ELR (cell line): ENCODE data around the gene PRKCZ.
A peak's percentile ranks its signal among the peaks of the same experiment; 100 is the strongest.

Experiments
- DNase-seq: peaks from one replicate; pipeline ENCODE4 v3.0.0-alpha.2; 2015; ENCODE audit warnings: low read depth

PRKCZ gene

DNA sequence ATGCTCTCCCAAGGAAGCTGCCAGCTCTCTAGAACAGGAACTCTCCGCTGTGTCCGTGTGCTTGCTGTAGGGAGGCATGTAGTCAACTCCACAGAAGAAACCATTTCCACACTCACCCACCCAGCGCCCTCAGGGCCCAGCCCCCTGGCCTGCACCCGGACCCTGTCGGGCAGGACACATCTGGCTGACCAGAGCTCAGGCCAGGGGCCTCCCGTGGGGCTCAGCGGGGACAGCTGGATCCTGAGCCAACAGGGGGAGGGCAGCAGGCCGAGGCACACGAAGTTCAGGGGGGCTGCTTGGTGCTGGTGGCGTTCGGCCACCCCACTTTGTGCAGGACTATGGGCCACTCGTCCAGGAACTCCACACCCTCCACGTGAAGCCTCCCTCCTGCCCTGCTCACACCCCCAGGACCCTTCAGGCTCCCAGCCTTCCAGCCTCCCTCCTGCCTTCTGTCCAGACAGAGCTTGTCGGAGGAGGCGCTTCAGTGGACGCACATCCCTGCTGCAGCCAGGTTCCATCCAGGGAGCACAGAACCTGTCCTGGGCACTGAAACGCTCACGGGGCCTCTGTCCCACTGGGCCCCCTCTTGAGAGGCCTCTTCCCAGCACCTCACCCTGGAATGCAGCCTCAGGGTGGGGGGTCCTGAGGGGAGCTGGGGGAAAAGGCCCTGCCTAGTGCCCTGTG is 159.3 kb downstream of the PRKCZ start:
- DNase-seq: no peak

DNA sequence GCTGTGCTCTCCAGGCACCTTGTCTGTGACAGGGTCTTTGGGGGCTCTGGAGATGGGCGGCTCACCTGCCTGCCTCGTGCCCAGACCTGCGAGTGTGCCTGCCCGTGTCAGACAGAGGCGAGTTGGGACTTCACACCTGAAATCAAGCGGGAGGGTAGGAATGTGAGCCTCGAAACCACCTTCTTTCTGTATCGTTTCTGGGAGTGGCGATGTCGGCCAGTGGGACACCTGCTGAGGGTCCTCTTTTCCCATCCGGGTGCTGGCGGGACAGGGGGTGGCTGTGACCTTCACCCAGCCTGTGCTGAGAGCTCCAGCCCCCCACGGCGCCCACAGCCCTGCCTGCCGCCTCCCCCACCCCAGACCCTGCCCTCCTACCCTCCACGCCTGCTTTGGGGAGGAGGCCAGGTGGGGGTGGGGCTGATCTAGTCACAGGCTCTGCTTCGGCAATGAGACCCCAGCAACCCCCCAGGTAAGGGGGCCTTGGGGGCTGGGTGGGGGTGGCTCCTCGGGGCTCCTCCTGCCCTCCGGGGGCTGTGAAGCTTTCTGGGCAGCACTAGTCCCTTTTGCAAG is 160.0 kb downstream of the PRKCZ start:
- no peak for DNase-seq

DNA sequence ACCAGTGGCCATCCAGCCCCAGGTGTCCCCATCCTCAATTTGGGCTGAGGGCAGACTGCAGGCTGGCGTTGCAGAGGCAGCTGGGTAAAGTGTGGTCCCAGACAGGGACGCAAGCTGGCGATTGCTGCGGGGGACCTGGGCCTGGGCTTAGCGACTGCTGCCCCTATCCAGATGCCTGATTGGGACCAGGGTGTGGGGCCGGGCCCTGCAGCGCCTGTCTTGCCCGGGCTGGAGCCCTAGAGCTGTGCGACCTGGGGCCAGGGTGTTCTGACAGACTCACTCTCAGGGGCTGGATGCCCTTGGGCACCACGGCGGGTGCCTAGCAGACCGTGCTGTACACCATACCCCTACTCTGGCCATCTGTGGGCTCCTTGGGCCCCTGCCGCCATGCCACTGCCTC is 160.6 kb downstream of the PRKCZ start:
- no peak for DNase-seq

DNA sequence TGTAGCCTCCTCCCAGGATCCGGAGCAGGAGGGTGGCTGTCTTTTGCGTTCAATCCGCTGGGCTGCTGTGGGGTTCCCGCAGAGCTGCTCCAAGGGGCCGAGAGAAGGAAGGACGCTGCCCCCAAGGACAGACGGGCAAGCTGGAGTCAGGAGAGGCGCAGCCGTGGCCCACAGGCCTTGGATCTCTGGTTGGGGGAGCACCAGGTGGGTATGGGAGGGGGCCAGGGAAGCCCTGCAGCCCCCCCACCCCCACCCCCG is 162.0 kb downstream of the PRKCZ start:
- DNase-seq: no peak

DNA sequence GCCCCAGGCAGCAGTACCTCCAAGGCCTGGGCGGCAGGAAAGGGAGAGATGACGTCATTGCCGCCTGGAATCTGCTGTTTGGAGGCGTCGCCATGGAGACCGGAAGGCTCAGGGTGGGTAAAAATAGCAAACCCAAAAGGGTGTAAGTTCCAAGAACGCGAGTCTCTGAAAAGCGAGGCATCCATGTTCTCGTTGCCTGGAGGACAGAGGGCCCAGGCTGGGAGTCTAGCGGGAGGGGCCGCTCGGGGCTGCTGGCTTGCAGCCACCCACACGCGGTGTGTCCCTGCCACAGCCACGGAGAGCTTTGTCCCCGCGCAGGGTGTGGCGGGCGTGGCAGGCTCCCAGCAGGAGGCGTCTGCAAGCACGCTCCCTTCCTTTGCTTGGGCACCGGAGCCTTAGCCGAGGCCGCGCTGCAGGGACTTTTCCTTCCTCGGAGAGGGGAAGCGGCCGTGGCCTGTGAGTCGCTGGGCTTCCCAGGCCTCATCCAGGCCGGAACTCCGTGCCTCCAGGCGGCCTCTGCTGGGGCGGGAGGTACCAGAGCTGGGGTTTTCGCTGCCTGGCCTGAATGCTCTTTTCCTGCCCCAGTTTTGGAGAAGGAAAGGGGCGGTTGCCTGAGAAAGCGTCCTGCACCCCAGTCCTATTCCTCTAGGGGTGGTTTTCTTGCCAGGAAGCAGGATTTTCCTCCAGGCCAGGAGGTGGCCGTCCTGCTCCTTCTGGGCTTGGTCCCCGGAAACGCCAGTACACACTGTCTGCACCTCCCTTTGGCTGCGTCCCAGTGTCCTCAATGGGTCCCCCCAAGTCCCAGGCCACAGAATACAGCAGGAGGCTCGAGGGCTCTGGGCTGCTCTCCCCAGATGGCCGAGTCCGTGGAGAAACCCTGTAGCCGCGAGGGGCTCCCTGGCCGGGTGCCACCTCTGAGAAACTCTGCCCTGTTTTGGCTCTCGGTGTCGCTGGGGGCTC is 162.6 kb downstream of the PRKCZ start:
- peak; percentile 95 for DNase-seq

DNA sequence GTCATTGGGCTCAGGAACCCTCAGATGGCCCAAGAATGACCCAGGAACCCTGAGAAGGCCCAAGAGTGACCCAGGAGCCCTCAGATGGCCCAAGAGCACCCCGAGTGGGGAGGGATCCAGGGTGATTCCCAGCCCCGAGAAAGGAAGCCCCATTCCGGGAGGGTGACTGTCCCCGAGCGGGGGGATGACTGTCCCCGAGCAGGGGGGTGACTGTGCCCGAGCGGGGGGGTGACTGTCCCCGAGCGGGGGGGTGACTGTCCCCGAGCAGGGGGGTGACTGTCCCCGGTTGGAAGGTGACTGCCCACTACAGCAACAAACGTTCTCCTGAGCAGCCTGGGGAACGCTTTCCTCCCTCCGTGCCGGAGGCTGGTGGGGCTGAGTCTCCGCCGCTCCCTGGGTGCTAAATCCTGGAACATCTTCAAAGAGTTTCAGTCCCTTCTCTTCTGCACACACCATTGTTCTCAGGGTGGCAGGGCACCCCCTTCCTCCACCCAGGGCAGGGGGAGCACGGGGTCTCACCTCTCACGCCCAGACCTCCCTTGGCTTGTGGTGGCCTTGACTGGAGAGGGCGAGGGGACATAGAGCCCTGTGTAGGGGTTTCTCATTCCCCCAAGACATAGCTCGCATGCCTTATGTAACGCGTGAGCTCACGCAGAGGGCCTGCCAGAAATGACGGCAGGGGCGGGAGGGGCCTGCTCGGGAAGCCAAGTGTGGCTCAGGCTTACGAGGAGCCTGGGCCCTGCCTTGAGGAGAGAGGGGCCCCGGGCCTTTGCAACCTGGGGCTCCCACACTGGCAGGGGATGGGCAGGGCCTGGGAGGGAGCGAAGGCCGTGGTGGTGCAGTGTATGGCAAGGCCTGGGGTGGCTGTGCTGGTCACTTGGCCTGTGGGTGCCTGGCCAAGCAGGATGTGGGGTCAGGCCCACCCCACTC is 163.6 kb downstream of the PRKCZ start:
- peak; percentile 54 for DNase-seq

DNA sequence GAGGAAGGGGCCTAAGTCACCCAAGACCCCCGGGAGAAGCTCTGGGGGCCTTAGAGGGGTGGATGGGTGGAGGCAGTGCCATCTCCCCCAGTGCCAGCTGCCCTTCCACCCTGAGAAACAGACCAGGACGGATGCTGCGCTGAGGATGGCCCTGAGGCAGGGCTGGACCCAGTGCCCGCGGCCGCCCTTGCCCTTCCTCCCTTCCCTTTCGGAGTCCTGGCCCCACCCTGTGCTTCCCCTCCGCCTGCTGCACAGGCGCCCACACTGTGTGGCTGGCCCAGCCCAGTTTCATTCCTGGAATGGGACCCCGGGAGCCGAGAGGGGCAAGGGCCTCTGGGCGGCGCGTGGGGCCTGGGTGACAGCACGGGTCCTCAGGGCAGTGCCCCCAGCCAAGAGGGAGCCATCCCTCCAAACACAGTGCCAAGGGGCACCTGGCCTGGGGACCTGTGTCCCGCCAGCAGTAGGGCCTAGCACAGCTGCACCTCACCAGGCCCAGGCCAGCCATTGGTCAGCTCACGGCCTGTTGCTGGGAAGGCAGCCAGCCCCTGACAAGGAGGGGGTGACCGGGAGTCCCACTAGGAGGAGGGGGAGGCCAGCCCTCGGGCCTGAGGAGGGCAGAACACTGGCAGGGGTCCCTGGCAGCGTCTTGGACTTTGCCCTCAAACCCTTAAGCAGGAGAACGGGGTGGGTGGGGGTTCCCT is 164.5 kb downstream of the PRKCZ start:
- no peak for DNase-seq

DNA sequence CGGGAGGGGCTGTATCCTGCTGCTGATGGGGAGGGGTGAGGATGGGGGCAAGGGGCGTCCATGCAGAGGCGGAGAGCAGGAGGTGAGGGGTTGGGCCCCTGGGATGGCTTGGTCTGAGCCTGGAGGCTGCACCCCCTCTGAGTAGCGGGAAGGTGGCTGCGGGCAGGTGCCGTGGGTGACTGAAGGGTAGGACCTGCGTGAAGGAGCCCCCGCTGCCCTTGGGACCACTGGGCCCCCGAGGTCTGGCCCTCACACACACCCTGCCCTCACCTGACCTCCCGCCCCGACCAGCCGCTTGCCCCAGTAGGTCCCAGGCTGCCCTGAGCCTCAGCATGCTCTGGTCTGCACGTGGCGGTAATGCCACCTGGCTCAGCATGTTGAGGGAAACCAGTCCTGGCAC is 165.1 kb downstream of the PRKCZ start:
- no peak for DNase-seq

DNA sequence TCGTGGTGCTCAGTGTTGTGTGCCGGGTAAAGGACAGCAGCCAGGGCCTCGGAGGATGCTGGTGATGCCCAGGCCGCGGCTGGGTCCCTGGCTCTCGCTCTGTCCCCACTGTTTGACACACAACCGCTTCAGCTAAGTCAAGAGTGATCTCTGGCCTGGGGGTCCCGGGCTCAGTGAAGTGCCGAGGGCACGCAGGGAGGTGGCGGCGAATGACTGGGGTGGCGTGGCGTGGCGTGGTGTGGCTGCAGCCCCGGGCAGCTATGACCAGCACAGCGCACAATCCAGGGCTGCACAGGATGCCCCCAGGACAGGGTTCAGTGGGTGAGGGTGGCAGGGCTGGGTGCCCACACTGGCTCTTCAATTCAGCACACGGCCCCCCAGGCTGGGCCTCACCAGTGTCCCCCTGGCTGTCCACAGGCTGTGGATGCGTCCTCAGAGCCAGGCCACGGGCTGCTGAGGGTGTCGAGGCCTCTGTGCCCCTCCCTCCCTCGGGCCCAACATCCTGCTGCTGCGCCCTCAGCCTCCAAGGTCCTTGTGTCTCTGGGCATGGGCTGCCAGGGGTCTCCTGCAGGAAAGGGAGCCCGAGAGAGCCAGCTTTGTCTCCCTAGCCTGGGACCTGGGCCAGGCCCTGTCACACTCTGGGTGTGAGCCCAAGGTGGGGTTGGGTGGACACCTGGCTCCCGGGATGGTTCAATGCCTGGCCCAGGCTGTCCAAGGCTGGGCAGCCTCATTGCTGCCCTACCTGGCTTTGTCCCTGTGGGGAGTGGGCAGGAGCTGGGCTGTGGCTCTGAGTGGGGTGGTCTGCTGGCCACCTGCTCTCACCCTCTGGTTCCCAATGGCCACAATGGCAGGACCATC is 165.9 kb downstream of the PRKCZ start:
- no peak for DNase-seq

DNA sequence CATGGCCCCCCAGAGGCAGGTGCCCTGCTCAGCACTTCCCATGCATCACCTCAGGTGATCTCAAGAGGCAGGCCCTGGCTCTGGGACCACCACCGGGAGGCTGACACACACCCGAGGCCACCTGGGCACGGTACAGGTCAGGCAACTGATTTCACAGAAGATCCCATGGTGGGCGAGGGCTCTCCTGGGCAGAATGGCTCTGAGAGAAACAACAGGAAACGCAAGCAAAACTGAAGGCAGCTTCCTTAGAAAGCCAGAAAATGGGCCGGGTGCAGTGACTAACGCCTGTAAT is 166.5 kb downstream of the PRKCZ start:
- DNase-seq: no peak

DNA sequence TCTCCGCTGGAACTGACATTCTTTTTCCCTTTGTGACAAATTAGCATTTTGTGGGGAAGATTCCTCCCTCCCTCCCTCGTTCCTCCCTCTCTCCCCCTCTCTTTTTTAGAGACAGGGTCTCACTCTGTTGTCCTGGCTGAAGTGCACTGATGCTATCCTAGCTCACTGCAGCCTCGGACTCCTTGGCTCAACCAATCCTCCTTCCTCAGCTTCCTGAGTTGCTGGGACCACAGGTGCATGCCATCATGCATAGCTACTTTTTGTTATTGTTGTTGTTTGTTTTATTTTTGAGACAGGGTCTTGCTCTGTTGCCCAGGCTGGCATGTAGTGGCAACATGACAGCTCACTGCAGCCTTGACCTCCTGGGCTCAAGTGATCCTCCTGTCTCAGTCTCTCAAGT is 171.1 kb downstream of the PRKCZ start:
- DNase-seq: no peak

DNA sequence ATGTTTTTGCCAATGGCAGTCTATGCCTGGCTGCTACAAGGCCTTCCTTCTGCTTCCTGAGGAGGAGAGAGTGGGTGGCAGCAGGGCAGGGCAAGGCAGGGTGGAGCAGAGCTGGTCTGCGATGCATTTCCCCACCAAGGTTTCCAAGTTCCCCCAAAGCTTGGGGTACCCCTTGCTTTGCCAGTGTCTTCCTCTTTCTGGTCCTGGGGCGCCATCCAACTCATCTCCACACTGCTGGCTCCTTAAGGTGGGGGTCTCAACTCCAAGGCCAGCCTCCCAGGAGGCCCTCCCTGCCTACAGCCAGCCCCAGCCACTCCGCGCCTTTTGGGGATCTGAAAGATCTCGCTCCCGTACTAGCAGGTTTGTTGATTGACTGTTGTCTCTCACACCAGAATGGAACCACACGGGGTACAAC is 174.0 kb downstream of the PRKCZ start:
- no peak for DNase-seq

DNA sequence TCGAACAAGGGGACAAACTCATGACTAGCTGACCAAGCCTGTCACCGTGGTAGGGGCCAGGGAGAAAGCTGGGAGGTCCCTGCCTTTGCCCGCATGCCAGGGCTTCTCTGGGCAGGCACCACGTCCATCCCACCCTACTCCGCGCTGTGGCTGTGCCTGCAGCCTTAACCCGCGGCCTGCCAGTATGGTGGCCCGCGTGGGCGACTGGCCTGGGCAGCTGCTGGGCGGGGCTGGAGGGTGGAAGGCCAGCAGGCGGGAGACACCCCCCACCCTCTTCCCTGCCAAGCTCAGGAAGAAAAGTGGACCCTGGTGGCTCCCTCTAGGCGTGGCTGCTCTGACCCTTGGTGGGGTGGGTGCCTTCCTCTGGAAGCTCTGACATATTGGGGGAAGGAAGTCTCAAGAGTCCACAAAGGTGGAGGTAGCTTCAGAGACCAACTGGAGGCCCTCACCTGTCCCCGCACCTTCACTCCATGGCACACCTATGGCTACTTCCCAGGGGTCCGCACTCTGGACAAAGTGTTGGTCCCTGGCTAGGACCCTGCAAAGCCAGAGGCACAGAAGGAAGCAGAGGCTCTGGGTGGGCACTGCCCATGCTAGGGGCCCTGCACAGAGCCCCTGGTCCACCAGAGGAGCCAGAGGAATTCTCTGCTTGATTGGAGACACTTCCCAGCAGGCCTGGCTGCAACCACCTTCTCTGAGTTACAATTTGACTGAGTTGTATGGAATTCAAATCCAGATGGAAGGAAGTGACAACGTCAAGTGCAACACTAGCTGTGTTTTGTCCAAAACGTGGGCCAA is 174.6 kb downstream of the PRKCZ start:
- DNase-seq: no peak

DNA sequence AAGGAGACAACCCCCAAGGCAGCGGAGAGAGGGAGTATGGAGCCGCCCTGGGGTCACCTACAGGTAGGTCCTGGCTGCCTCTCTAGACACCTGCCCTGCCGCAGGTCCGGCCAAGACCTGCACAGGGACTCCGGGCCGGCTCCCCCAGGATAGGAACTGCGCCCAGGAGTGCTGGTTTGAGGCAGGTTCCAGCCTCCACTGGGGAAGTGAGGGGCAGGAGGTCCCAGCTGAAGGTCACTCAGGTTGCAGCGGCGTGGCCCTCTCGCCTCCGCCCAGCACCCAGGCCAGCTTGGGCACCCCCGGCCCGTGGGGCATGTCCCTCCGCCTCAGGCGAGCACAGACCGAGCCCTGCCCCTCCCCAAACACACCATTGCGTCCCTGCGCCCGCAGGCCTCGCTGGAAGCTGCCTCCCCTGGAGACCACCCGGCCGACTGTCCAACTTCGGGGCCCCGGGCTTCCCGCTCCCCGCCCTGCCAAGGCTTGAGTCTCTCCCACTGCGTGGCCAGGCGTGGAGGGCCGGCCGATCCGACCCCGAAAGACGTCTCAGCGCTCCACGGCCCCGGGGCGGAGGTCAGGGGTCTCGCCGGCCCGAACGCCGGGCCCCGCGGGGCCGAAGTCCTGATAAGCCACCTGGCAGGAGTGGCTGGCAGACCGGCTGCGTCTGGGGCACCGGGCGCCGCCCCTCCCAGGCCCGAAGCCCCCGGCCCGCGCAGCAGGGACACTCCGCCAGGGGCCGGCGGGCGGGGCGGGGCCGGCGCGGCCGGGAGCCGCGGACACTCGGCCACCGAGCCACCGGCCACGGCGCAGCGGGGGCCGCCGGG is 176.5 kb downstream of the PRKCZ start:
- DNase-seq: no peak

DNA sequence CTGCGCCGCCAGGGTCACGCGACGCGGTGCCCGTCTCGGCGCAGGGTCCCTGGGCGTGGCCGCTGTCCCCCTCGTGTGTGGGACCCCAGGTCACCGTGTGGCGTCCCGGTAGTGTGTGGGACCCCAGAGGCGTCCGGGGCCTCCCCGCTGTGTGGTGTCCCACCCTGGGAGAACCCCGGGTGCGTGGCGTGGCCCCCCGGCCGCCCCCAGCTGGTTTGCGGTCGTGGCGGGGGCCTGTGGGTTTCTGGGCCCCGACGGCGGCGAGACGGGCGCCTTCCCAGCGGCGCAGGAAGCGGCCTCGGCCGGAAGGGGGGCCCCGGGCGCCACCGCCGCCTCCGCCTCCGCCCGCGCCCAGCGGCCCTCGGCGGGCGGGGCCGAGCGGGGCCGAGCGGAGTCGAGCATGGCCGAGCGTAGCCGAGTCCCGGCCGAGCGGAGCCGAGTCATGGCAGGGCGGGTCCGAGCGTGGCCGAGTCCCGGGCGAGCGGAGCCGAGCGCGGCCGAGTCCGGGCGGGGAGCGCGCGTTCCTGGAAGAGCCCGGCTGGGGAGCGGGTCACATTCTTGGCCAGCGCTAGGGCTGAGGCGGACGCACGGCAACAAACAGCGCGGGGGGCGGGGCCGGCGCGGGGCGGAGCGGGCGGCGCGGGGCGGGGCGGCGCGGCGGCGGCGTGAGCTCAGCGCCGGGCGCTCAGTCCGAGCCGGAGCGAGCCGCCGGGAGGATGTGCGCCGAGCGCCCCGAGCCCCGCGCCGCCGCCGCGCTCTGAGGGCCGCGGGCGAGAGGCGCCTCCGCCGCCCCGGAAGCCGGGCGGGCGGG is 177.3 kb downstream of the PRKCZ start:
- peak; percentile 95 for DNase-seq

DNA sequence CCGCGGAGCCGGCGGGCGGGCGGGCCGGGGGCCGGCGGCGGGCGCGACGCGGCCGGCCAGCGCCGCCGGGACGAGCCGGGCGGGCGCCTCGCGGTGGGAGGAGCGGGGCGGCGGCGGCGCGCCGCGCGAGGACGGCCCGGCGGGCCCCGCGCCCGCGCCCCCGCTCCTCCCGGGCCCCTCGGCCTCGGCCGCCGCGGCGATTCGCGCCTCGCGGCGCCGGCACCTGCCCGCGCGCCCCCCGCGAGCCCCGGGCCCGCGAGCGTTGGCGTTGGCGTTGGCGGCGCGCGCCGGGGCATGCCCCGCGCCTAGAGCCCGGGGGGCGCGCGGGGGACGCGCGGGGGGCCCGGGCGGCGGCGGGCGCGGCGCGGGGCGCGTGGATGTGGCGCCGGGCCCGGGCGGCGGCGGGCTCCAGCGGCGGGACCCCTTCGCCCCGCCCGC is 178.0 kb downstream of the PRKCZ start, which contains the start of gene SKI:
SKI (plus strand) TSS at position 163 of the 438 bp plus-strand sequence. CDS start 448 bp downstream, outside the sequence.
- peak; percentile 8 for DNase-seq

DNA sequence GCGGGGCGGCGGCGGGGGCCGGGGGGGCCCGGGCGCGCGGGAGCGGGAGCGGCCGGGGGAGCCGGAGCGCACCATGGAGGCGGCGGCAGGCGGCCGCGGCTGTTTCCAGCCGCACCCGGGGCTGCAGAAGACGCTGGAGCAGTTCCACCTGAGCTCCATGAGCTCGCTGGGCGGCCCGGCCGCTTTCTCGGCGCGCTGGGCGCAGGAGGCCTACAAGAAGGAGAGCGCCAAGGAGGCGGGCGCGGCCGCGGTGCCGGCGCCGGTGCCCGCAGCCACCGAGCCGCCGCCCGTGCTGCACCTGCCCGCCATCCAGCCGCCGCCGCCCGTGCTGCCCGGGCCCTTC is 178.5 kb downstream of the PRKCZ start:
- DNase-seq: peak; percentile 40
